Measurements from ENCODE around the gene CRACR2A.

Gene CRACR2A

GRCh38 chr12:3622021-3622821 lies 130.7 kb downstream of the CRACR2A start:
- DNase-seq: peak in 1 of 51 donors; percentile 39

DNA sequence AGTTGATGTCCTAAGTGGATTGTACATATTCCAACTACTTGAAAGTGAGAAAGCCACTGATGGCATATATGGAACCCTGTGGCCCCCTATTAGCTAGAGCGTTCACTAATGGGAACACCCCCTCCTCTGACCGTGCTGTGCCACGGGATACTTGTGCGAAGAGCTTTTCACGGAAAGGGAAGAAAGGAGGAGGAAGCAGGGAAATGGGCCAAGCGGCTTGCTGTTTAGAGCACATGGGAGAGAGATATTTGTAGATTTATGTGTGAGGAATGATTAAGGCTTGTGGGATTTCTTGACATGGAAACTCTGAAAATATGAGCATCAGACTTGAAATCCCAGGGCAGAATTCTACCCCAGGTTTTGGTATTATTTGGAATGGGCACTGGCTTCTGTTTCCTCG lies 132.1 kb downstream of the CRACR2A start:
- DNase-seq: no peak

DNA sequence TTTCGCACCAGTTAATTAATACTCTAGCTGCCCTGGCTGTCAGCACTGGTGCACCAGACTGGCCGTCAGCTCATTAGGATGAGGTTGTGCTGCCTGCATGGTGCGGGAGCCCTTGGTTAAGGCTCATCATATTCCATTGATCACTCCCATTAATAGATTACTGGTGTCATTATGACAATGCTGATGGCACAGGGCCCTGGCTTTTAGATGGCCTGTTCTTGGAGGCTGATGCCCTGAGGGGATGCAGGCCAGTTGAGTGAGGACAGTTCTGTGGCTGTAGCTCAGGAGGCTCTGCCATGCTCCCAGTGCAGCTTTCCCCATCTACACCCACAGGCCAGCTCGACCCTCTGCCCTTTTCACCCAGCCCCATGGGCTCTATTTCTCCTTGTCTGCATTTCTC lies 135.3 kb downstream of the CRACR2A start:
- no peak for DNase-seq

- no peak for DNase-seq
Observed at GRCh38 chr12:3615862-3616261, 137.0 kb downstream of the CRACR2A start.

GRCh38 chr12:3614806-3615466 lies 138.0 kb downstream of the CRACR2A start:
- DNase-seq: no peak

DNA sequence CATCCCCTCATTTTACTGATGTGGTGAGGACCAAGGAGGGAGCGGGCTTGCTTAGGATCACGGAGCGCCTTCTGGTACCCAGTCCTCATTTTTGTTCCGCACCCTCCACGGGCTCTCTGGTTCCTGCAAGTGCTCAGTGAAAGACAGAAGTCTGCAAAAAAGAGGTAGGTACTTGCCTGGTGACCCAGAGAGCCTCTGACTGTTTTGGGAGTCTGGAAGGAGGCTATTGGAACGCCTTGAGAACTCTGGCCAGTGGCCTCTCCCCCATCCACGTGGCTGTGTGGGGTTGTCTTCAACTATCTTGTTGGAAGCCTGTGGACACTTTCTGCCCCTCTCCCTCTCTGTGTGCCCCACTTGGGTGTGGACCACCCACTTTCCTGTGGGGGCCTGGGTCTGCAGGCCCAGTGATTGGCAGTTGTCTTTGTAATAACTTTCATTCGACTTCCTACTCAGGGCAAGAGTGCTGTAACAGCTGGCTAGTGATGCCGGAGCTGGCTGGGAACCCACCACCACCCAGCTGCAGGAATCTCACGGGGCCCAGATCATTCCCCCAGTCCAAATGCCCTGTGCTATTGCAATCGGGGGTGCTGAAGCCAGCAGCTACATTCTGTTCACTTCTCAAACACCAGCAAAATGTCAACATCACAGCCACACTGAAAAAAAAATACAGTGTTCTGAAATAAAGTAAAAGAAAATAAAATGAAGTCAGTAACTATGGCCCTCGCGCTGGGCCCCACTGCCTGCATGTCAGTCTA lies 139.1 kb downstream of the CRACR2A start:
- DNase-seq: no peak

DNA sequence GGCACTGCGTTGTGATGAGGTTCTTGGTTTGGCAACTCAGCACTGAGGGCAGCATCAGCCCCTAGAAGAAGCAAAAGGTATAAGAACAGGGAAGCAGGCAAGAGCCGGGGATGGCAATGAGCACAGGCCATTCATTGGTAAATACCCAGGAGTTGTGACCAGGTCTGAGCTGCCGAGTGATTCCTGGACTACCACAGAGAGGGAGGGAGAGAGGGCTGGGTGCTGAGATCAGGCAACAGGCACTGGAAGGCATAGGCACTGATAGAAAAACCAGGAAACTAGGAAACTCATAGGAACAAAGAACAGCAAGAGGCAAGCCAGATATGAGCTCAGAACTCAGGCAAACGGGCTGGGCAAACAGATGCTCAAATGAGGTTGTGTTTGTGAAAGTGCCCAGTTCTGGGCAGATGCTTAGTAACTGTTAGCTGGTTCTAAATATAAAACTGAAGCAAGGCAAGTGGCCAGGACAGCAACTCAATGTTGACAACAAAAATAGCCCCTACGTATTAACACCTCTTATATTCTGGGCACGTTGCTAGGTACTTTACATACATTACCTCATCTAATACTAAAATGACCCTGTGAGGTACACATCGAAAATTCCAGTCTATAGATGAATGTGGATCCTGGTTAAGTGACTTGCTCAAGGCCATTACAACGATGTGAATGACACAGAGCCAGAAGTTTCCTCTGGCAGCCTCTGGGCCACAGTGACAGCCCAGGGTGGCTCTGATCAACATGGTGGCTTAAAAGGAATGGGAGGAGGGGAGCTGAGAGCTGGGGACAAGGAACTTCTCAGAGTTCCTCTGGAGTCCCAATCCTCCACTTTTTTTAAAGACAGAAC lies 140.8 kb downstream of the CRACR2A start:
- DNase-seq: peak in 1 of 51 donors; percentile 4

DNA sequence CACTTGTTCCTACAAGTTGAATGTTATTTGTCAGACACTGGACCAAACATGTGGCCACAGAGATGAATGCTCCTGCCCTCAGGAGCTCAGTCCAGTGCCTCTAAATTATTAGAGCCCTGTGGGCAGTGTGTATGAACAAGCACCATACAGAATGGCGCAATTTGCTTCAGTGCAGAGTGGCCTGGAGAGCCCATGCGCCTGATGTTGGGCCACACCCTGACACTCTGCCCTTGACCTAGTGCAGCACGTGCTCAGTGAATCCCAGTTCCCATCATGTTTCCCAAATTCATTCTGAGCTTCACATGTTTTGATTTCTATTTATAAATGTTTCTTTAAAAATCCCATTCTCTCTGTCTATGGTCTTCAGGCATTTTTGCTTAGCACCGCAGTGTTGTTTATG lies 145.1 kb downstream of the CRACR2A start:
- DNase-seq: no peak

DNA sequence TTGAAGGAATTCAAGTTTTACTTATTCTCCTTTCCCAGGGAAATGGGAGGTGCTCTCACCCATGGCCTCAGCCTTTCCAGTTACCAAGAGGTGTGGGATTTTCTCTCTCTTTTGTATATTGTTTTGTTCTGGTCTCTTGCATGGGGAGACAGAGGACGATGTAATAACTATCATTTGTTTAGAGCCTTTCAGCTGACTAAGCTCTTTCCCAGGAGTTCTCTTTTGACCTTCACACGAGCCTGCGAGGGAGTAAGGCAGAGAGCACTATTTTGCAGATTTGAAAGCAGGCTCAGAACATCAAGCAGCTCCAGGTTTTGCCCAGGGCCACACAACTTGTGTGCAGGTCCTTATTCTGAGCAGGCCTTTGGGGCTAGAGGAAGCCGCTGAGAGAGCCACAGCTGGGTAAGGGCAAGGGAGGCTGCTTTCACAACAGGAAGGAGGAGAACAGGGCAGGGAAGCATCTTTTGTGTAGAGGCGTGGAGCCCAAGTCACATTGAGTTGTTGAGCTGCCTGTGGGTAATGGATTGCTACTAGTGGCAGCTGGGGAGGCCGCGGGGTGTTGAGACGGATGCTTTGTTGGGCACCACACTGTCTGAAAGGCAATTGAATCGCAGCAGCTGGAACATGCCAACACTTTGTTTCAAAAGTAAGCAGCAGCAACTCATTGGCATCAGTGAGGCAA lies 145.7 kb downstream of the CRACR2A start:
- no peak for DNase-seq

DNA sequence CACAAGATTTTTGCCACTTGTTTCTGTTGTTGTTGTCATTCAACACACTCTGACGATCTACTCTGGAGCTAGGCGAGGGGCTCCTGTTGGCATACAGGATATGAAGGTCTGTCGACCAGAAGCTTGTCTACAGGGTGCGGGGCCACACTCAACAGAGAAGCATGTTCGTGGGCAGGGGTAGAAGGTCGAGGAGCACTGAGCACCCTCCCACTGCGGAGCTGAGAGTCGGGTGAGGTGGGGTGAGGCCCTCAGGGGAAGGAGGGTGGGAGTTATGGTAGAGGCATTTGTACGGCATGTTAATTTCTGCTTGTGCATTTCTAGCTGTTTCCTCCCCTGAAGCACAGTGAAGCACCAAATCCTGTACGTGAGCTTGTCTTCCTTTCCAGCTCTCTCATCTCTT lies 146.8 kb downstream of the CRACR2A start:
- no peak for DNase-seq

GRCh38 chr12:3605692-3606091 lies 147.2 kb downstream of the CRACR2A start:
- DNase-seq: no peak

- peak in 23 of 51 donors; percentile 3 to 48 (median 21) for DNase-seq
Observed at GRCh38 chr12:3604748-3605586, 147.9 kb downstream of the CRACR2A start.

DNA sequence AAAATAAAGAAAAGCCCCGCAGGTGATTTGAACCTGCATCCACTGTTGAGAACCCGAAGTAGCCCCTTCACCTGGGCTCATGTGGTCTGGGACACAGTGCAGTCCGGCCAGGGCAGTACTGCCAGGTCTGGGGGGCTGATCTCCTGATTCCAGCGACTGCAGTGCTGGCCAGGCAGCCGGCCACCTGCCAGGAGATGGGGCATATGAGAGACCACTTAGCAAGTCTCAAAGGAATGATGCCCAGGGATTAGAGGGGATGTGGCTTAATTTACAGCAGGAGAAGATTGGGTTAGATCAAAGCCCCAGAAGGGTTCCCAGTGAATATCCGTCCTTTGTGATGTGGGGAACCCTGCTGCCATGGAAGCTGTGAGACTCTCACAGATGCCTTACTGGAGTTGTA lies 148.6 kb downstream of the CRACR2A start:
- DNase-seq: no peak

DNA sequence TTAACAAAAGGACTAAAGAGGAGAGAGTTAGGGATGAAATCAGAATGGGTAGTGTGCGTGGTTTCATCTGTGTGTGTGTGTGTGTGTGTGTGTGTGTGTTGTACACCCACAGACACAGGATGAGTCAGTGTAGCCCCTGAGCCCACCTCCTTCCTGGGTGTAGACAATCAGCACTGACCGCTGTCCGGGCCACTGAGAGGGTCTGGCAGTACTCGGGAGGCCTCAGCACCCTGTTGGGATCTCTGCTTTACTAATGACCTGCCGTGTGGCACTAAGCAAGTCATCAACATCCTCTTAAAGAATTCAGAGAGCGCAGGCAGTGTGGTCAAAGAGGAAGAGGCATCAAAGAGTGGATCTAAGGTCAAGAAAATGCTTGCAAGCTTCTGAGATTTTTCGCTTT lies 149.3 kb downstream of the CRACR2A start:
- DNase-seq: no peak

- DNase-seq: no peak
Observed at GRCh38 chr12:3602488-3602887, 150.4 kb downstream of the CRACR2A start.

DNA sequence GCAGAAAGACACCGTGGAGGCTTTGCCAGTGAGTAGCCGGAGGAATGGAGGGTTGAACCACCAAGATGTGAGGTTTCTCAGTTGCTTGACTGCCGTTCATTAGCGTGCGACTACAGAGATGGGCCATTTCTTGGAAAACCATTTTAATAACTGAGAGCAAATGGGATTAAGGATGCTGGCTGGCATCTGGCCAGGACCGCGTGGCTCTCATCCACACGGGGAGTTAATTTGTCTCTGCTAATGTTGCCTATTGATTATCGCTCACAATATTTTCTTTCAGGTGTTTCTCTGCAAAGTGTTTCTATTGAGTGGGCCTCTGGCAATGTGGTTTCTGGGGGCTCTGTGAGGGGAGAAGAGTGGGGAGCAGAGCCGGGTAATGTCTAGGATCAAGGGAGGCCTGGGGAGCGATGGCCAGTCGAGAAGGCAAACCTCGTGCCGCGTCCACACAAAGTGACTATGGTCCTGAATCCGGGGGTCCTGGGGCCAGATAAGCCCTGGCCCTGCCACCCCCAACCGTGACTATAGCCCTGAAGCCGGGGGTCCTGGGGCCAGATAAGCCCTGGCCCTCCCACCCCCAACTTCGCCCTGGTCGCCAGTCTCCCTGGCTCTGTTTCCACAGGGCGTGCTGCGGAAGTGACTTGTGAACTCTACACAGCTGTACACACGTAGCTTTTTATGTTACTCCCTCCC lies 151.3 kb downstream of the CRACR2A start:
- DNase-seq: no peak

- DNase-seq: no peak
Observed at GRCh38 chr12:3600951-3601350, 152.0 kb downstream of the CRACR2A start.

GRCh38 chr12:3600039-3600720 lies 152.7 kb downstream of the CRACR2A start:
- no peak for DNase-seq
